Stimulated activated CD8-positive, alpha-beta memory T cell treated with anti-CD3 and anti-CD28 coated beads, Interleukin-15, amount 100 ng/mL, for 1 hour (primary cell): ENCODE measurements around the gene DCTN4.
"Not testable (repeated sequence)": the region's sequence is repeated elsewhere in the genome, so short reads cannot be mapped to it uniquely, and the experiment has no call there.

Experiments used
- DNase-seq: peaks from one replicate; pipeline ENCODE4 v3.0.0-alpha.2; 2020; ENCODE audit warnings: low read depth

DCTN4 gene

GRCh38 chr5:150758531-150759333 lies at the start of gene DCTN4:
Gene DCTN4, minus strand, starts transcription at chr5:150759017. Its CDS starts 24 bp downstream, at chr5:150758993.
- DNase-seq: peak; percentile 85

DNA sequence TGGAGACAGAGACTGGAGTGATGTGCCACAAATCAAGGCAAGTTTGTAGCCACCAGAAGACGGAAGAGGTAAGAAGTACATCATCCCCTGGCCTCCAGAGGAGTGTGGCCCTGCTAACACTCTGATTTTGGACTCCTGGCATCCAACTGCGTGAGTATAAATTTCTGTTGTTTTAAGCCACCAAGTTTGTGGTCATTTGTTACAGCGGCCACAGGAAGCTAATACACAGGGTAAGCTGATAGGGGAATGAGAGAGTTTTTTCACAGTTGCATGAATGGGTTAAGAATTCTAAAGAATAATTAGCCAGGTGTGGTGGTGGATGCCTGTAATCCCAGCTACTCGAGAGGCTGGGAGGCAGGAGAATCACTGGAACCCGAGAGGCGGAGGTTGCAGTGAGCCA lies 45.6 kb upstream of the DCTN4 start:
- no peak for DNase-seq

DNA sequence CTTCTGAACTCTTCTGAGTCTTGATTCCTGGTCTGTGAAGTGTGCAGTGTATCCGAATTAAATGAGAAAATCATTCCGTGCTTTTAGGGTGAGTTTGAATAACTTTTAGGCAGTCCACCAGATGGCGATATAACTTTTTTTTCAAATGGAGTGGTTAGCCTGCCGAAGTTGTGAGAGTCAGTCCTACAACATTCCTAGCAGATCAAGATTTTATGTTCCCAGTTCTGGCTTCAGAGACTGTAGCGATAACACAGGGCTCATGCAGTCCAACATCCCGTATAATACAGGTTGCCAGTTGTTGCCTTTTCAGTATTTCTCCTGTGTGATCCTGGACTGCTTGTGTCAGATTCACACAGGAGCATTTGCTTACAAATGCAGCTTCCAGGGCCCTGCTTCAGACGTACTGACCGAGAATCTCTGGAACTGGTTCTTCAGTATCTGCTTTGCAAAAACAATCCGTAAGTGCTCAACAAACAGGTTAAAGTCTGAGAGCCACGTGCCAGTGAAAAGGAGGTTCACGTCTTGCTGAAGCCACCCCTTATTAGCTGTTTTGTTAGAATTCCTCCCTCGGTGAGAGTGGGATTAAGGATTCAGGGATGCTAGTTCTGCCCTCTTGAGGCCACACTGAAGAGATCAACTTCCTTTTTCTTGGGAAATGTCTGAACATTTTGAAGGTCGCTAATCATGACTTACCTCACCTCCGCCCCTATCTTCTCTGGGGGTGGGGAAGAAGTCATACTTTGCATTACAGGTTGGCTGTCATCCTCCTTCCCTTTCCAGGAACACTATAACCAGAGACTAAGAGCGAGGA lies 42.5 kb upstream of the DCTN4 start:
- no peak for DNase-seq

DNA sequence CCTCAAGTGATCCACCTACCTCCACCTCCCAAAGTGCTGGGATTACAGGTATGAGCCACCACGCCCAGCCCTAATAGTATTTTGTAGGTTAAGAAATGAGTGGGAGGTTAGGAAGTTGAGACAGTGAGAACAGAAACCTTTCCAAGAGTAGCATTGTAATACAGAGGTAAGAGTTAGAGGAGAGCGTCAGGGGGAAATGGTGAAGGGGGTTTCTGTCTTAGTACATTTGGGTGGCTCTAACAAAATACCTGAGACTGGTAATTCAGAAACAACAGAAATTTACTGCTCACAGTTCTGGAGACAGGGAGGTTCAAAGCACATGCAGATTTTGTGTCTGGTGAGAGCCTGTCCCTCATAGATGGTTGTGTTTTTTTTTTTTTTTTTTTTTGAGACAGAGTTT lies 38.6 kb upstream of the DCTN4 start:
- no peak for DNase-seq

DNA sequence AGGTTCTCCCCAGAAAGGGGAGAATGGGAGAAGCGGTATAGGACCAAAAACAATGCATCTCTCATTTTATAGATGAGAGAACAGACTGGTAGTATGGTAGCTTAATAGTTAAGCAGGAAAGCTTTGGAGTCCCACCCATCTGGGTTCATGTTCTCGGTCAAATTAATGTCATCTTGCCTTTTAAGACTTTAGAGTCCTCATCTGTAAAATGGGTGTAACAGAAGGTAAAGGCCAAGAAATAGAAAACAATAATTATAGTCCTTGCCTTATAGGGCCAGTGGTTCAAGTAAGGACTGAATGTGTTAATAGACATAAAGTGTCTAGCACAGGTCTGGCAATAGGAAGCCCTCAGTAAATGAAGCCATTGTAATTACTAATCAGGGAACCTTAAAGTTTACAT lies 36.1 kb upstream of the DCTN4 start:
- DNase-seq: no peak

DNA sequence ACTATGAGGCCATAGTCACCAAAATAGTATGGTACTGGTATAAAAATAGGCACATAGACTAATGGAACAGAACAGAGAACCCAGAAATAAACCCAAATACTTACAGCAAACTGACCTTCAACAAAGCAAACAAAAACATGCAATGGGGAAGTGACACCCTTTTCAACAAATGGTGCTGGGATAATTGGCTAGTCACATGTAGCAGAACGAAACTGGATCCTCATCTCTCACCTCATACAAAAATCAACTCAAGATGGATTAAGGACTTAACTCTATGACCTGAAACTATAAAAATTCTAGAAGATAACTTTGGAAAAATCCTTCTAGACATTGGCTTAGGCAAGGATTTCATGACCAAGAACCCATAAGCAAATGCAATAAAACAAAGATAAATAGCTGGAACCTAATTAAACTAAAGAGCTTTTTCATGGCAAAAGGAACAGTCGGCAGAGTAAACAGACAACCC lies 34.6 kb upstream of the DCTN4 start:
- DNase-seq: not testable (repeated sequence)

- DNase-seq: no peak
Measured at GRCh38 chr5:150791536-150791935, 32.7 kb upstream of the DCTN4 start.

DNA sequence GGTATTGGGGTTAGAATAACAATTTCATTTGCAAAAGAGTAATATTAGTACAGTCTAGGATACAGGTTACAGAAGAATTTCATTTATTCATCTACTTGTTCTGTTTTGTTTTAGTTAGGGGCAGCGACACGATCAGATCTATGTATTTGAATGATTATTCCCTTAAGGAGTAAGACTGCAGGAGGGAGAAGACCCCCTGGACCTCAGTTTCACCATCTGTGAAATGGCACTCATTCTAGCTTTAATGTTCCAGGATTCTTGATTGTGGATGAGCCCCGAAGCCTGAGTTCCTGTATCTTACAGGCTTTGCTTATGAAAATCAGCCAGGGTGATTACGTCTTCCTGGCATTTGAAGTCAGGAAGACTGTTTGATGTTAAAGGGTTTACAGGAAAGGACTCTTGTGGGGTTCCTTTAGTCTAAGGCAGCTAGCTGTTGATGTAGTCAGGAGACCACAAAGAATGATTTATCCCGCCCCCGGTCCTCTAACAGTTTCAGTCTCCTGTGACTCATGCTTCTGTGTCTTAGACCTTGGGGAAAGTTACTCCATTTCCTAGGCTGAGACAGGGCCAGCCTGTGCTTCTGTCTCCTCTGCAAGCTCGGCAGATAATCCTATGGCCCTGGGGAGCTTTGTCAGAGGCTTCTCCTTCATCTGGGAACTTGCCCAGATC lies 31.3 kb upstream of the DCTN4 start:
- no peak for DNase-seq

DNA sequence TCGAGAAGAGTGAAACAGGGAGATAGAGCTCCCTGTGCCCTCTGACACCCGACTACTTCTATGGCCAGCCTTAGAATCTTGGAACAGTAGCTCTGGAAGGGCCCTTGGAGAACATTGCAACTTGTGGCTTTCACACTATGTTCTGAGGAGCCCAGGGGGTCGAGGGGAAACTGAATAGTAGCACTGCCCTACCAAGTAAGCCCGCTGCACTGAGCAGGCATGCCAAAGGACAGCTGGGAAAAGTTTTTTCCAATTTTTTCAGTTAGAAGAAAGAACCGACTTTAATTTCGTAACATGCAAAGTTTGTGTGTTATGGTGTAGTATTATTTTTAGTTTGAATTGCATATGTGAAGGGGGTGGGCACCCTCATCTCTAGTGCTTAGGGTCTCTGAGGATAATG lies 30.6 kb upstream of the DCTN4 start:
- no peak for DNase-seq

DNA sequence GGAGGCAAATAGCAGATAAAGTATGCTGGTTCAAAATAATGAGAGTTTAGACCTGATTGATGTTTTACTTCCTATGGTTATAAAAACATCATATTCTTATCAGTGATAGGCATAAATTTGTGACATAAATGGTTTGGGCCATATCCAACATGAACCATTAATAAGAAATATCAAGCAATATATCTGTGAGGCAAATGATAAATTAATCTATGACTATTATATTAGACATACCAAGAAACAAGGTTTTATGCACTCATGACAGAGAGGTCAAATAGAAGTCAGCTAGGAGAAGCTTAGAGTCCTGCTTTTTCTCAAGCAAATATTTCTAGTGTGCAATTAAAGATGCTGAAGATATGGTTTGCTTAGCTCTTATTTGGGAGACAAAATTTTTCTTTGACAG lies 30.2 kb upstream of the DCTN4 start:
- DNase-seq: no peak

- DNase-seq: no peak
Measured at GRCh38 chr5:150787656-150788055, 28.8 kb upstream of the DCTN4 start.

GRCh38 chr5:150786876-150787275 lies 28.1 kb upstream of the DCTN4 start:
- DNase-seq: no peak

DNA sequence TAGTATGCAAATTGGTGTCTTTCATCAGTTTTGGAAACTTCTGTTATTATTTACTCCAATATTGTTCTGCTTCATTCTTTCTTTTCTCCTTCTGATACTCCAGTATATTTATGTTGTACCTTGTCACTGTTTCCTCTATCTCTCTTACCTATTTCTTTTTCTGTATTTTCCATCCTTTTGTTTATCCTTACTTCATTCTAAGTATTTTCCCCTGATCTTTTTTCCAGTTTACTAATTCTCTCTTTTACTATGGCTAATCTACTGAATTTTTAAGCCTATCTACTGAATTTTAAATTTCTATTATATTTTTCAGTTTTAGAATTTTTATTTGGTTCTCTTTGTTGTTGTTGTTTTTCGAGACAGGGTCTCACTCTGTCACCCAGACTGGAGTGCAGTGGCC lies 27.1 kb upstream of the DCTN4 start:
- no peak for DNase-seq

DNA sequence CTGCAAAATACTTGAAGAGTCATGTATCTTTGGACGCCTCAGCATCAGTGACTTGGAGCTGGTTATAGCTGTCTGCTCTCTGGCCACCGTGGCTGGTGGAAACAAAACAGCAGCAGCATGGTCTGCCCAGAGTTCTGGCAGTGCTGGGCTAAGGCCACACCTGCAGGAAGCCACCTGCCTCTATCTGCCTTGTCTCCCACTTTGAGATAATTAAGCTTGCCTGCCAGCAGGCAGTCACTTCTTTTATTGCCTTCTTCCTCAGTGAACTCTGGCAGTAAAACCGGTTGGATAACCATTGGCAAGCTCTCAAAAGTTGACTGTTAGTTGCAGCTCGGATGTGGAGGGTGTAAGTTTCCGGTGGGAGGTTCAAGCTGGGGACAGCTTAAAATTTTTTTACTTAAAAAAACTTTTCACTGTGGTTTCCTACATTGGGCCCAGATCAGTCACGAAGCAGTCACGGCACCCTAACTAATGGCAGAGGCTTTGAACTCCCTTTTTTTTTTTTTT lies 24.7 kb upstream of the DCTN4 start:
- DNase-seq: peak; percentile 25

DNA sequence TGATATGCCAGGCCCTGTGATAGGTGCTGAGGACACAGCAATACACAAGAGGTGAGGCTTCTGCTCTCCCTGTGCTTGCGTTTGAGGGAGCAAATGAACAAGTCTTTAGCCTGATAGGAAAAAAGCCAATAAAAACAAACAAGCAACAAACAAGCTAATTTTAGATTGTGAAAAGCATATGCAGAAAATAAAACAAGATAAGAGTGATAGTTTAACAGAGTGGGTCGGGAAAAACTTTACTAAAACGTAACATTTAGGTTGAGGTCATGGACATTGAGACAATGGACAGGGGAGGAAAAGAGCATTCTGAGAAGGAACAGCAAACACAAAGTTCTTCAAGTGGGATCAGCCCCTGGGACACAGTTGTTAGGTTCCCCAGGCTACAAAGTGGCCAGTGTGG lies 24.0 kb upstream of the DCTN4 start:
- DNase-seq: no peak

DNA sequence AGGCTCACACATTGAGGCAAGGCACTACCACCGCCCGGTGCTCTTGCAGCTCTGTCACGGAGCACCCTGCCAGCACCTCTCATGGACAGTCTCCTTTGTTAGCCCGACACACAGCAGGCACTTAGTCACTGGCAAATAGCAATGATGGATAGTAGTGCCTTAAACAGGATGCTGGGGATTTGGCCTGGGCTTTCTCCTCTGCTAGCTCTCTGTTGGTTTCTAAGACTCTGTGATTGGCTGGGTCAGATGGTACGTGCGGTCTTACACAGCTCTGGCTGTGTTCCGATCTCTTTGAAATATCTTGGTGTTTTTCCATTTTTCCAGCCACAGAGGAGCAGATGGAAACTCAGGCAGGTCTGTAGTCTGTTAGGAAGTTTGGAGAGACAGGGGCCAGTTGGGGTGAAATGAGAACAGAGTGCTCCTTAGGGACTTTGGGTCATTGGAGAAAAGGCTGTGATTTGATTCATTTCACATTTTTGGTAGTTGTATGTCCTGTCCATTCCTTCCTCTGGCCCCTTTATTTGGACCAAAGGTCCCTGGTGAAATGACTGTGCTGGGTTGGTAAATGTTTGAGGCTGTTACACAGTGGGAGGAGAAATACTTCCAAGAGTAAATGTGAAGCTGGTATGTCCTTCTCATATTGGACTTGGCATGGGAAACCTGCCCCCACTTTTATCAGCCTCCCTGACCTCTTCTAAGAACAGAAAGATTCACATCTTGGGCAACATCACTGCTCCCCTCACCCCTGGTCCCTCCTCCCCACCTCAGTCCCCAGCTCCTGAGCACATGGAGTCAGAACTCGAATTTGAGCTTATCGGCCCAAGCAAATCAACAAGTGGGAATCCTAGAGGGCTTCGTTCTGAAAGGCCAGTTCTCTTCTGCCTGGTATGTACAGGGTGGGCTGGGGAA lies 23.1 kb upstream of the DCTN4 start:
- DNase-seq: no peak

- DNase-seq: no peak
Measured at GRCh38 chr5:150780816-150781221, 22.0 kb upstream of the DCTN4 start.

DNA sequence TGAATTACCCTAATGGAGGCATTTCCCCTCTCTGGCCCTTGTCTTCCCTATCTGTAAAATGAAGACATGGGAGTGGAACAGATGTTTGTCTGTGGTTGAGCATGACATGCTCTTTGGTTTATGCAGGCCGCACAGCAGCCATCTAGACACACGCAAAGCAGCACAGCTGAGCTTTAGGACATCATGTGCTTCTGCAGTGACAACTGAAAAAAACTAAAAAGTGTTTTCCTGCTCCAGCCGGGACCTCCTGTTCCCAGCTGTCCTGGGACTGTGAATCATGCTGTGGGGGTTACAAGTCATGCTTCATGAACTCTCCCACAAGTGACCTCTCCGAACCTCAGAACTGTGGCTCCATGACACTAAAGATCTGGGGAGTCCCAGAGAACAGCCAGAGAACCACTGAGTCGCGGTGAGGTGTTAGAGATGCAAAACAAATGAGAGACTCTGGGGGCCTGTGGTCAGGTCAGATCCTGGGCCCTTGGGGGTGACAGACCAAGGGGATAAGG lies 21.4 kb upstream of the DCTN4 start:
- DNase-seq: no peak

DNA sequence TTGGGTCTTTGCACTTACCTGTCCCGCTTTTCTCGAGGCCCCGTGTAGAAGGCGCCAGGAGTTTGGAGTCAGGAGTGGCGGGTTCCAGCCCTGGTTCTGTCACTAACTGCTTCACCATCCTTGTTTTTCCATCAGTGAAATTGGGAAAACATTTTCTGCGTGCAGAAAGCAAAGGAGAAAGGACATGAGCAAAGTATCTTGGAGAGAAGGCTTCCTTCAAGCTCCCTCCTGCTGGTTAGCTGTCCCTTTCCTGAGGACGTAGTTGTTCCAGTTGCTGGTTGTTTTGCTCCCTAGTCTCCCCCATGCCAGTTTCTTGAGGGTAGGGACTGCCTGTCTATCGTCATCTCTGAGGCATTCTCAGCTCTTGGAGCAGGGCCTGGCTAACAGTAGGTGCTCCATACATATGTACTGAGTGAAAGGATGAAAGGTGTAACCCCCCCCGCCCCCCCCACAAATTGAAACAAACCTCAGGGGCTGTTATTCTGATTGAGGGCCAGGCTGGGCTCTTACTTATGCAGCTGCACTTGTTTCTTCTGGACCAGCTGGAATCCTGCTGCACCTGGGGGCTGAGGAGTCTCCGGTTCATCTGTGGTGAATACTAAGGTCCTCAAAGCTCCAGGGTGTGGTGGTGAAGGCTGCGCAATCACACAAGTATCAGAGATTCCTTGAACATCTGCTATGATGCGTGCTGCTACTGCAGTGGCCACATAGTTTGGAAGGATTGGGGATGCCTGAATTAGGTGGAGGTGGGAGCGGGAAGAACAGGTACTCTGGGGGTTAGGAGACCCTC lies 20.8 kb upstream of the DCTN4 start:
- DNase-seq: no peak
